H1 (cell line): ENCODE results near the gene PRRT2. TPM values are rescaled to one million over a fixed set of nuclear protein-coding genes. Genes with fewer than 3 reads are reported as not detected.
A peak's percentile ranks its signal among the peaks of the same experiment; 100 is the strongest.

Experiments used
- CTCF ChIA-PET: fragments of 300-600 bp; sonication (Branson Sonifier 250); formaldehyde crosslinking; loops from one replicate; lab custom pipeline; 2021; ENCODE audit not compliant: partially characterized antibody; lab: Charles Lee
- POLR2A ChIA-PET: fragments of 300-600 bp; sonication (Branson Sonifier 250); formaldehyde crosslinking; loops from one replicate; lab custom pipeline; 2021; ENCODE audit warnings: inconsistent platforms; ENCODE audit not compliant: partially characterized antibody; lab: Charles Lee
- DNase-seq, 2 experiments: peaks; one replicate each; pipeline versions ENCODE4 v3.0.0 to v3.0.0-alpha.2; 2010 to 2022; ENCODE audit warnings: low spot score in 2 of 2, low read depth in 1 of 2, mixed read lengths in 1 of 2
- FAIRE-seq: peaks from 2 replicates; lab custom pipeline; 2011; peaks lifted over from hg19 to GRCh38; lab: Jason Lieb, UNC
- H2AFZ ChIP-seq: 2 replicates; pipeline ENCODE4 v1.8.1; 2012; ENCODE audit warnings: low read length, inconsistent platforms
- H2AK5ac ChIP-seq: 2 replicates; pipeline ENCODE4 v1.6.1; 2013; ENCODE audit warnings: low read depth, low read length
- H2BK120ac ChIP-seq: replicated peaks from 2 replicates; pipeline ENCODE3; 2013; ENCODE audit warnings: low read depth, low read length, inconsistent platforms
- H2BK12ac ChIP-seq: 2 replicates; pipeline ENCODE4 v1.6.1; 2013; ENCODE audit warnings: low read depth, low read length
- H2BK15ac ChIP-seq: 2 replicates; pipeline ENCODE4 v1.6.1; 2013; ENCODE audit warnings: low read length
- H2BK20ac ChIP-seq: 2 replicates; pipeline ENCODE4 v1.6.1; 2013; ENCODE audit warnings: low read length
- H2BK5ac ChIP-seq: 2 replicates; pipeline ENCODE4 v1.6.1; 2013; ENCODE audit warnings: low read depth, low read length
- H3K14ac ChIP-seq: 2 replicates; pipeline ENCODE4 v1.6.1; 2013; ENCODE audit warnings: inconsistent platforms; ENCODE audit not compliant: insufficient read length
- H3K18ac ChIP-seq: 2 replicates; pipeline ENCODE4 v1.6.1; 2013; ENCODE audit warnings: low read length; ENCODE audit errors: extremely low read depth
- H3K23ac ChIP-seq: 2 replicates; pipeline ENCODE4 v1.6.1; 2013; ENCODE audit warnings: inconsistent platforms; ENCODE audit not compliant: insufficient read length
- H3K23me2 ChIP-seq: 2 replicates; pipeline ENCODE4 v1.6.1; 2013; ENCODE audit warnings: low read depth, low read length
- H3K27ac ChIP-seq: 2 replicates; pipeline ENCODE4 v1.6.1; 2011; ENCODE audit warnings: low read depth, low read length, inconsistent platforms
- H3K27me3 ChIP-seq, 4 experiments: replicated peaks in 1 of 4; 1 replicate in 1 of 4; 2 replicates in 3 of 4; pipeline versions ENCODE4 v1.6.1 to v1.8.1; 2011 to 2013; ENCODE audit warnings: low read length in 3 of 4, mild to moderate bottlenecking in 3 of 4, inconsistent platforms in 2 of 4, mixed read lengths in 2 of 4, moderate library complexity in 1 of 4; ENCODE audit not compliant: control insufficient read depth in 3 of 4, insufficient read depth in 3 of 4; ENCODE audit errors: extremely low read depth in 1 of 4
- H3K36me3 ChIP-seq, 4 experiments: 2 replicates each; pipeline versions ENCODE4 v1.6.1 to v1.8.1; 2011 to 2013; ENCODE audit warnings: mild to moderate bottlenecking in 4 of 4, low read length in 3 of 4, moderate library complexity in 2 of 4, control low read depth in 1 of 4, inconsistent platforms in 1 of 4; ENCODE audit not compliant: insufficient read depth in 4 of 4, control insufficient read depth in 2 of 4
- H3K4ac ChIP-seq: replicated peaks from 2 replicates; pipeline ENCODE3; 2013; ENCODE audit warnings: low read length, low read depth, mixed read lengths, inconsistent platforms; ENCODE audit not compliant: insufficient read length
- H3K4me1 ChIP-seq, 4 experiments: replicated peaks in 1 of 4; 1 replicate in 1 of 4; 2 replicates in 3 of 4; pipeline versions ENCODE4 v1.6.1 to v1.8.1; 2011 to 2013; ENCODE audit warnings: low read length in 3 of 4, inconsistent platforms in 2 of 4, mixed read lengths in 1 of 4; ENCODE audit not compliant: insufficient read depth in 4 of 4, control insufficient read depth in 3 of 4
- H3K4me2 ChIP-seq, 2 experiments: 2 replicates each; pipeline versions ENCODE4 v1.6.1 to v1.8.1; 2011 to 2013; ENCODE audit warnings: low read depth in 2 of 2, low read length in 2 of 2, control low read depth in 1 of 2, inconsistent platforms in 1 of 2, mild to moderate bottlenecking in 1 of 2; ENCODE audit not compliant: insufficient read depth in 1 of 2
- H3K4me3 ChIP-seq, 4 experiments: fragments of 200-600, 300-600 bp in 1 of 4; sonication (generic), shearing (Covaris generic), sonication (Bioruptor Twin) in 1 of 4; 2 replicates each; pipeline versions ENCODE4 v1.5.1 to v1.8.1; 2011 to 2016; ENCODE audit warnings: low read length in 4 of 4, low read depth in 3 of 4, control low read depth in 2 of 4, inconsistent platforms in 2 of 4, mild to moderate bottlenecking in 2 of 4, mixed read lengths in 1 of 4, moderate library complexity in 1 of 4; ENCODE audit not compliant: insufficient read depth in 2 of 4; ENCODE audit errors: extremely low read depth in 1 of 4
- H3K56ac ChIP-seq: replicated peaks from 2 replicates; pipeline ENCODE3; 2013; ENCODE audit warnings: low read depth, mild to moderate bottlenecking, mixed read lengths, low read length, inconsistent platforms; ENCODE audit not compliant: insufficient read length
- H3K79me1 ChIP-seq: 2 replicates; pipeline ENCODE4 v1.6.1; 2013; ENCODE audit warnings: low read depth, low read length, control low read depth
- H3K79me2 ChIP-seq, 2 experiments: 2 replicates each; pipeline versions ENCODE4 v1.6.1 to v1.8.1; 2012 to 2013; ENCODE audit warnings: low read length in 2 of 2, mild to moderate bottlenecking in 2 of 2, inconsistent platforms in 1 of 2; ENCODE audit not compliant: insufficient read depth in 2 of 2, control insufficient read depth in 1 of 2
- H3K9ac ChIP-seq, 4 experiments: replicated peaks in 1 of 4; 1 replicate in 1 of 4; 2 replicates in 3 of 4; pipeline versions ENCODE4 v1.6.1 to v1.8.1; 2011 to 2013; ENCODE audit warnings: low read depth in 3 of 4, low read length in 3 of 4, control low read depth in 2 of 4, mild to moderate bottlenecking in 2 of 4, moderate library complexity in 2 of 4, inconsistent platforms in 1 of 4; ENCODE audit errors: extremely low read depth in 1 of 4
- H3K9me3 ChIP-seq, 2 experiments: 2 replicates each; pipeline versions ENCODE4 v1.6.1 to v1.8.1; 2012 to 2013; ENCODE audit warnings: mild to moderate bottlenecking in 2 of 2, moderate library complexity in 2 of 2, control low read depth in 1 of 2, inconsistent platforms in 1 of 2, low read depth in 1 of 2, low read length in 1 of 2, mixed read lengths in 1 of 2; ENCODE audit not compliant: insufficient read depth in 2 of 2
- H4K20me1 ChIP-seq, 2 experiments: replicated peaks in 1 of 2; 2 replicates each; pipeline versions ENCODE3 to v1.8.1; 2011 to 2013; ENCODE audit warnings: inconsistent platforms in 2 of 2, low read length in 2 of 2, mild to moderate bottlenecking in 1 of 2; ENCODE audit not compliant: insufficient read depth in 2 of 2, control insufficient read depth in 1 of 2
- H4K5ac ChIP-seq: 2 replicates; pipeline ENCODE4 v1.6.1; 2013; ENCODE audit warnings: low read length, low read depth, mixed read lengths, inconsistent platforms; ENCODE audit not compliant: insufficient read length
- H4K8ac ChIP-seq: 2 replicates; pipeline ENCODE4 v1.8.0; 2013; ENCODE audit warnings: mild to moderate bottlenecking, moderate library complexity, low read length, inconsistent platforms; ENCODE audit not compliant: insufficient read depth; ENCODE audit errors: extremely low read depth
- H4K91ac ChIP-seq: replicated peaks from 2 replicates; pipeline ENCODE3; 2013; ENCODE audit warnings: low read length, mixed read lengths, inconsistent platforms; ENCODE audit not compliant: insufficient read length
- CBX8 ChIP-seq: fragments of 300-800, 300-1000 bp; sonication (generic); IDR thresholded peaks from 2 replicates; pipeline ENCODE4 v1.7.1; 2016; ENCODE audit warnings: low read depth, low read length, borderline replicate concordance
- MAFK ChIP-seq: IDR thresholded peaks from 2 replicates; pipeline ENCODE4 v1.6.1; 2012; ENCODE audit warnings: low read depth, mild to moderate bottlenecking, improper control_type of control experiment, low read length
- RAD21 ChIP-seq, 2 experiments: IDR thresholded peaks in 1 of 2; conservative IDR thresholded peaks in 1 of 2; 2 replicates each; pipeline ENCODE4 v1.6.1; 2011; ENCODE audit warnings: low read depth in 2 of 2, low read length in 2 of 2, improper control_type of control experiment in 1 of 2, inconsistent platforms in 1 of 2, mild to moderate bottlenecking in 1 of 2, moderate library complexity in 1 of 2
- SIX5 ChIP-seq: IDR thresholded peaks from 2 replicates; pipeline ENCODE4 v1.6.1; 2011; ENCODE audit warnings: mild to moderate bottlenecking, low read depth, low read length
- SRF ChIP-seq: IDR thresholded peaks from 2 replicates; pipeline ENCODE4 v1.6.1; 2011; ENCODE audit warnings: mild to moderate bottlenecking, low read depth, low read length, moderate library complexity
- TCF12 ChIP-seq: IDR thresholded peaks from 2 replicates; pipeline ENCODE4 v1.6.1; 2011; ENCODE audit warnings: low read depth, mild to moderate bottlenecking, low read length
- WGBS, 2 experiments: shearing (Covaris generic) in 1 of 2; methylation state at CpG; one replicate each; pipeline versions ENCODE4 v1.1.6 to v1.1.7; 2013 to 2015; ENCODE audit warnings: low lambda C conversion rate in 2 of 2, mixed read lengths in 2 of 2, inconsistent platforms in 1 of 2, low coverage in 1 of 2, missing lambda C conversion rate in 1 of 2; ENCODE audit not compliant: insufficient replicate concordance in 2 of 2, insufficient coverage in 1 of 2, insufficient read length in 1 of 2; ENCODE audit errors: extremely low coverage in 1 of 2, missing lambda C conversion rate in 1 of 2; 5-methylcytosine and 5-hydroxymethylcytosine counted together
- polyA plus RNA-seq, 7 experiments: library from polyadenylated mRNA; depleted of rRNA in 3 of 7; stranded (reverse) in 5 of 7; unstranded in 2 of 7; fragments of >200 nt in 5 of 7; fragments of 200-250 nt in 2 of 7; gene quantifications; 1 replicate in 5 of 7; 2 replicates in 1 of 7; 4 replicates in 1 of 7; pipeline versions ENCODE4 v1.2.1 to v1.2.3, GENCODE V29; 2011 to 2013; ENCODE audit warnings: missing spikeins in 2 of 7, mixed read lengths in 2 of 7
- total RNA-seq: library from RNA; stranded (reverse); fragmentation: NEBNext Ultra II Directional; extraction: Animal tissue kit (Norgen Biotek cat#: 25700); gene quantifications from 2 replicates; pipeline ENCODE4 v1.2.1, GENCODE V29; 2021
- TF ChIP-seq, protein P1 (sequence below): IDR thresholded peaks from 2 replicates; pipeline ENCODE4 v1.6.1; 2012; ENCODE audit warnings: inconsistent platforms
- TF ChIP-seq, protein P2 (sequence below): IDR thresholded peaks from 2 replicates; pipeline ENCODE4 v1.6.1; 2012; ENCODE audit warnings: low read length, inconsistent platforms

The PRRT2 gene
- total and polyA plus RNA-seq, 2 of the 8 experiments (the other 6 are each of a cell fraction or from before 2014, with no cell fraction given): 12.8 to 32.6 TPM

DNA sequence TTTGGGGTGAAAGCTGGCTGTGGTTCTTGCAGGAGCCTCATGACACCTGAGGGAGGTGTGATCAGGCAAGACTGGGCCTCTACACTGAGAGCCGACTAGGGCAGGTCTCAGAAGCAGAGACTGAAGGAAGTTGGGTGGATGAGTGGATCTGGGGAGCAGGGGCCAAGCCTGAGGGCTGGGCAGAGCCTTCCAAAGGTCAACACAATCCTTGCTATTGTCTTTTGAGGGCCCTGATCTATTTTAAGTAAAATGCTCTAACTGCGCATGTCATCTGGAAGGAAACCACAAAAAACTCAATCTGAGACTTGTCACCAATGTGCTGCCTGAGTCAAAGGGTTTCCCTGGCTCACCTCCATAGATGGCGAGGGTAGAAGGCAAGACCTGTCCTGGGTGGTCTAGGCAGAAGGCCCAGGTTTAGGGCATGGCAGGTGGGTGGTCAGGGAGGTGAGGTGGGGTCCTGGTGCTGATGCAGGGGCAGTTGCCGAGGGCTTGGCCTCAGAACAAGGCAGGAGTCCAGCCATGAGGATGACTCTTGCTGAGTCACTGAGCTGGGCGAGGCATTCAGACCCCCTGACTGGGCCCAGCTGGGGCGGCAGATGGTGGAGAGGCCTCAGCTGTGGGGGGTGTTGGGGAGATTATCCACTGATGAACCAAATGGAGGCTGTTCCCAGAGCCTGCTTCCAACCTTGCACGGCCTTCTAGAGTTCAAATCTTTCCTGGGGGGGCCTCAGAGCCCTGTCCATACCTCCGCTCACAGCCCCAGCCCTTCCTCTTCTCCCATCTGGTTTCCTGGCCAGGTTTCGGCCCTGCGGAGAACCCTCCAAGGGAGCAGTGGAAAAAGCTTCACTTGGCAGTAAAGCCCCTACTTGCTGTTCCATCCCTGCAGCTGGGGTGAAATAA, 13.4 kb downstream of the PRRT2 start:
- Histone ChIP-seq H4K8ac (no peak overlapping the region), H4K5ac (peak overlapping the region; percentile 57), H2BK15ac (peak overlapping the region; percentile 88; the same call in 1 of the 2 replicates), H2BK5ac (peak overlapping the region; percentile 71), H2AK5ac (peak overlapping the region; percentile 82; the same call in 1 of the 2 replicates), H2AFZ (no peak overlapping the region), H3K4me1 (peaks cover 0 to 8% (median 3%) of the 10 kb centered on the region in 4 experiments; a peak in 5 of 7 replicates), H3K27me3 (0 out of 7 replicates have a peak, but pooled peaks cover 0 to 3% (median 0%) of the 10 kb centered on the region in 4 experiments), H3K36me3 (no peaks in the 10 kb centered on the region; a peak in 2 of 8 replicates), H3K14ac (no peak overlapping the region), H4K20me1 (no peaks in the 10 kb centered on the region), H3K23ac (no peak overlapping the region), H4K91ac (no peak overlapping the region), H3K18ac (peak overlapping the region; percentile 66; the same call in 1 of the 2 replicates), H3K79me2 (no peaks in the 10 kb centered on the region), H3K4me3 (no peak overlapping the region), H3K79me1 (peaks cover 5% of the 10 kb centered on the region; the same call in 1 of the 2 replicates), H2BK12ac (peak overlapping the region; percentile 87; the same call in 1 of the 2 replicates), H3K27ac (no peak overlapping the region; the same call in 1 of the 2 replicates), H3K56ac (no peak overlapping the region), H3K4ac (no peak overlapping the region), H3K23me2 (no peaks in the 10 kb centered on the region; the same call in none of the 2 replicates), H2BK120ac (no peak overlapping the region), H3K9ac (no peak overlapping the region; a peak in 1 of 7 replicates), H2BK20ac (no peak overlapping the region), H3K4me2 (no peak overlapping the region), H3K9me3 (no peaks in the 10 kb centered on the region)
- FAIRE-seq (no peak), DNase-seq (no peak)
- ChIA-PET CTCF (interaction anchor here (1.0 to 17.5 kb wide), 6 partner anchors 7 to 230 kb away, joined by 3 to 212 read pairs (median 4); partner anchors contain the start of gene PAGR1), POLR2A (interaction anchor here (0.5 to 16.6 kb wide), 16 partner anchors 8 to 181 kb away, joined by 3 to 167 read pairs (median 4); partner anchors contain the start of gene PAGR1)
- 84% methylated on average over 10 of the region's 10 CpGs; no CpG with 5 or more reads in 1 of the 2 experiments for WGBS, 2 experiments
- TF ChIP-seq, protein P1, sequence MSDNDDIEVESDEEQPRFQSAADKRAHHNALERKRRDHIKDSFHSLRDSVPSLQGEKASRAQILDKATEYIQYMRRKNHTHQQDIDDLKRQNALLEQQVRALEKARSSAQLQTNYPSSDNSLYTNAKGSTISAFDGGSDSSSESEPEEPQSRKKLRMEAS: 0 out of 2 replicates have a peak, but pooled peaks have one; percentile 16
- no peak for TF ChIP-seq CBX8
- TF ChIP-seq, protein P2, sequence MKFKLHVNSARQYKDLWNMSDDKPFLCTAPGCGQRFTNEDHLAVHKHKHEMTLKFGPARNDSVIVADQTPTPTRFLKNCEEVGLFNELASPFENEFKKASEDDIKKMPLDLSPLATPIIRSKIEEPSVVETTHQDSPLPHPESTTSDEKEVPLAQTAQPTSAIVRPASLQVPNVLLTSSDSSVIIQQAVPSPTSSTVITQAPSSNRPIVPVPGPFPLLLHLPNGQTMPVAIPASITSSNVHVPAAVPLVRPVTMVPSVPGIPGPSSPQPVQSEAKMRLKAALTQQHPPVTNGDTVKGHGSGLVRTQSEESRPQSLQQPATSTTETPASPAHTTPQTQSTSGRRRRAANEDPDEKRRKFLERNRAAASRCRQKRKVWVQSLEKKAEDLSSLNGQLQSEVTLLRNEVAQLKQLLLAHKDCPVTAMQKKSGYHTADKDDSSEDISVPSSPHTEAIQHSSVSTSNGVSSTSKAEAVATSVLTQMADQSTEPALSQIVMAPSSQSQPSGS: no peak
- peak; percentile 55; the same call in 1 of the 2 replicates for TF ChIP-seq MAFK
- TF ChIP-seq SRF: no peak
- no peak for TF ChIP-seq TCF12
- no peak for TF ChIP-seq SIX5
- no peak for TF ChIP-seq RAD21 (IDR thresholded peaks at IDR 0.05 in 1 of 2, conservative IDR thresholded peaks at IDR 0.05 in 1 of 2; ENCODE audit: low read depth in 2 of 2, low read length in 2 of 2)
